Caco-2 (cell line): ENCODE data around the gene PPP1R14B. TPM values are rescaled to one million over a fixed set of nuclear protein-coding genes. Genes with fewer than 3 reads are reported as not detected.

Experiments used
- BruUV-seq: library from RNA; stranded (reverse); fragments of 400-500 nt; replicated peaks from 2 replicates; lab custom pipeline; 2021; lab: Mats Ljungman, UMichigan
- CTCF ChIA-PET: fragments of 300-600 bp; sonication (Branson Sonifier 250); formaldehyde crosslinking; loops from one replicate; lab custom pipeline; 2022; ENCODE audit warnings: antibody characterized with exemption; lab: Charles Lee
- POLR2A ChIA-PET: fragments of 300-600 bp; sonication (Branson Sonifier 250); formaldehyde crosslinking; loops from one replicate; lab custom pipeline; 2022; ENCODE audit warnings: antibody characterized with exemption; lab: Charles Lee
- DNase-seq, 2 experiments: peaks; one replicate each; pipeline versions ENCODE4 v3.0.0 to v3.0.0-alpha.2; 2020 to 2022
- H3K27me3 ChIP-seq: replicated peaks from 2 replicates; pipeline ENCODE4 v1.6.0; 2011; ENCODE audit warnings: low read length; ENCODE audit not compliant: control insufficient read depth, insufficient read depth
- H3K36me3 ChIP-seq: 2 replicates; pipeline ENCODE4 v1.5.1; 2011; ENCODE audit warnings: low read length; ENCODE audit not compliant: control insufficient read depth, insufficient read depth
- H3K4me1 ChIP-seq: fragments of 250-450 bp; sonication (Bioruptor Pico); 2 replicates; pipeline ENCODE4 v1.5.1; 2020; ENCODE audit warnings: mild to moderate bottlenecking
- H3K4me3 ChIP-seq: 2 replicates; pipeline ENCODE4 v1.5.1; 2011; ENCODE audit warnings: low read depth, mild to moderate bottlenecking, control low read depth, low read length
- H3K9me3 ChIP-seq: fragments of 250-450 bp; sonication (Bioruptor Pico); 2 replicates; pipeline ENCODE4 v1.5.1; 2020; ENCODE audit warnings: mild to moderate bottlenecking, moderate library complexity
- H3K27ac Mint-ChIP-seq: one replicate; pipeline ENCODE4 v1.8.0; 2022; ENCODE audit warnings: mixed read lengths; ENCODE audit not compliant: unreplicated experiment
- H3K27me3 Mint-ChIP-seq: one replicate; pipeline ENCODE4 v1.8.0; 2022; ENCODE audit warnings: mixed read lengths; ENCODE audit not compliant: insufficient read depth, unreplicated experiment
- H3K36me3 Mint-ChIP-seq: one replicate; pipeline ENCODE4 v1.8.0; 2022; ENCODE audit warnings: mild to moderate bottlenecking, mixed read lengths; ENCODE audit not compliant: insufficient read depth, unreplicated experiment
- H3K4me1 Mint-ChIP-seq: one replicate; pipeline ENCODE4 v1.8.0; 2022; ENCODE audit warnings: low read depth, mixed read lengths; ENCODE audit not compliant: unreplicated experiment
- H3K4me3 Mint-ChIP-seq: one replicate; pipeline ENCODE4 v1.8.0; 2022; ENCODE audit warnings: mild to moderate bottlenecking, moderate library complexity, mixed read lengths; ENCODE audit not compliant: unreplicated experiment
- H3K9me3 Mint-ChIP-seq: one replicate; pipeline ENCODE4 v1.8.0; 2022; ENCODE audit warnings: mixed read lengths; ENCODE audit not compliant: unreplicated experiment
- CTCF ChIP-seq, 2 experiments: fragments of 200-600 bp in 1 of 2; IDR thresholded peaks; 1 replicate in 1 of 2; 2 replicates in 1 of 2; pipeline versions ENCODE4 v1.5.1 to v1.8.0; 2011 to 2022; ENCODE audit warnings: antibody characterized with exemption in 1 of 2, control low read depth in 1 of 2, inconsistent platforms in 1 of 2, low read depth in 1 of 2, low read length in 1 of 2, mild to moderate bottlenecking in 1 of 2, moderate library complexity in 1 of 2; ENCODE audit not compliant: insufficient read depth in 1 of 2, severe bottlenecking in 1 of 2, unreplicated experiment in 1 of 2
- intact Hi-C: fragments of 100-400 bp; cut with micrococcal nuclease; formaldehyde crosslinking; loops from one replicate; pipeline ENCODE4 v1.10.0; 2022; ENCODE audit not compliant: unreplicated experiment
- total RNA-seq: library from RNA; stranded (reverse); gene quantifications from 2 replicates; pipeline ENCODE4 v1.2.3, GENCODE V29; 2022

PPP1R14B gene
- total RNA-seq, 1 experiment from 2014 or later, result 162 TPM

GRCh38 chr11:64219755-64220154 lies 27.0 kb downstream of the PPP1R14B start:
- CTCF ChIA-PET, result no interaction called here
- H3K27ac Mint-ChIP-seq, result no peak overlapping the region
- H3K27me3 ChIP-seq, result no peaks in the 10 kb centered on the region
- H3K4me1 ChIP-seq, result no peaks in the 10 kb centered on the region
- POLR2A ChIA-PET, result no interaction called here
- no peaks in the 10 kb centered on the region; the same call in 1 of the 2 replicates for H3K36me3 ChIP-seq
- peak in 1 of 2 experiments; percentile 37 for DNase-seq
- H3K27me3 Mint-ChIP-seq, result no peaks in the 10 kb centered on the region
- H3K9me3 Mint-ChIP-seq, result no peaks in the 10 kb centered on the region
- H3K4me3 ChIP-seq, result no peak overlapping the region
- TF ChIP-seq CTCF (IDR thresholded peaks at IDR 0.05; ENCODE audit: insufficient read depth in 1 of 2, low read depth in 1 of 2, low read length in 1 of 2, severe bottlenecking in 1 of 2, unreplicated experiment in 1 of 2), result no peak
- no peaks in the 10 kb centered on the region for H3K9me3 ChIP-seq
- BruUV-seq, result no TSS peak
- H3K4me1 Mint-ChIP-seq, result no peaks in the 10 kb centered on the region
- no peak overlapping the region for H3K4me3 Mint-ChIP-seq
- H3K36me3 Mint-ChIP-seq, result peaks cover 10% of the 10 kb centered on the region
- intact Hi-C loops, result no loop called here

DNA sequence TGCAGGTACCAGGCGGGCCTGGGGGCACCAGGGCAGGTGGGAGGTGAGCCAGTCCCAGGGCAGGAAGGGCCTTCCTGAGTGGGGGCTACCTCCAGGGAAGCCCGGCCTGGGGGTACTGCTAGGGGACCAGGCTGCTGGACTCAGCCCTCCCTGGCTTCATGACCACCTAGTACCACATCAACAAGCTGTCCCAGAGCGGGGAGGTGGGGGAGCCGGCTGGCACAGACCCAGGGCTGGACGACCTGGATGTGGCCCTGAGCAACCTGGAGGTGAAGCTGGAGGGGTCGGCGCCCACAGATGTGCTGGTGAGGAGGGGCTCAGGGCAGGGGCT lies 27.4 kb downstream of the PPP1R14B start:
- Histone ChIP-seq H3K9me3 (no peaks in the 10 kb centered on the region), H3K36me3 (no peaks in the 10 kb centered on the region; the same call in 1 of the 2 replicates), H3K4me3 (no peak overlapping the region), H3K4me1 (no peaks in the 10 kb centered on the region), H3K27me3 (no peaks in the 10 kb centered on the region)
- Mint-ChIP-seq H3K4me3 (no peak overlapping the region), H3K36me3 (peaks cover 11% of the 10 kb centered on the region), H3K9me3 (no peaks in the 10 kb centered on the region), H3K27ac (no peak overlapping the region), H3K4me1 (no peaks in the 10 kb centered on the region), H3K27me3 (no peaks in the 10 kb centered on the region)
- no peak for TF ChIP-seq CTCF (IDR thresholded peaks at IDR 0.05; ENCODE audit: insufficient read depth in 1 of 2, low read depth in 1 of 2, low read length in 1 of 2, severe bottlenecking in 1 of 2, unreplicated experiment in 1 of 2)
- ChIA-PET CTCF (no interaction called here), POLR2A (no interaction called here)
- DNase-seq, result no peak
- intact Hi-C loops, result no loop called here
- BruUV-seq, result no TSS peak

DNA sequence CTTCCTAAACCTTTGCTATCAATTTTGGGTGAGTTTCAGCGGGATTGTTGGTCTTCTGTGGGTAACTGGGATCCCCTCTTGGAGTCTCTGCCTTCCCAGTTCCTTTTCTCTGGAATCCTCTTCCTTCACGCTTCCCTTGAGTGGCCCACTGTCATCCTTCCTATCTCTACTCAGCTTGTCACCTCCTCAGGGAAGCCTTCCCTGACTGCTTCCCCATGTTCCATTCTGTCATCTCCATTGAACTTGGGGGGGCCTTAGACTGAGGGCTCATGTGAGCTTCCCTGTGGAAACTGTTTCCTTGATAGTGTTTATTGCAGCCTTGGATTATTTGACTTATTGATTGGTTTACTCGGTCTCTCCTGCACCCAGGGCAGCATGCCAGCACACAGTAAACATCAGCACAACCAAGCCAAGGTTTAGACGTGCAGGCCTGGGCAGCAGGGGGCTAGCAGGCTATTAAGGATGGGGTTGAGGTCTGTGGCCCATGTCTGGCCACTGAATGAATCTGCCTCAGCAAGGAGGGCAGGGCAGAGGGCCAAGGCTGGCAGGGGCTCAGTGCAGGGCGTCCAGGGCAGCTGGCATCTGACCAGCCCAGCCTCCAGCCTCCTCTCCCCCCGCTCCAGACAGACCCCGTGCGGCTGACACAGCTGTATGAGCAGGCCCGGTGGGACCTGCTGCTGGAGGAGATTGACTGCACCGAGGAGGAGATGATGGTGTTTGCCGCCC lies 28.0 kb downstream of the PPP1R14B start:
- Mint-ChIP-seq H3K9me3 (no peaks in the 10 kb centered on the region), H3K36me3 (peaks cover 11% of the 10 kb centered on the region), H3K27ac (no peak overlapping the region), H3K4me3 (no peak overlapping the region), H3K27me3 (no peaks in the 10 kb centered on the region), H3K4me1 (no peaks in the 10 kb centered on the region)
- Histone ChIP-seq H3K27me3 (no peaks in the 10 kb centered on the region), H3K36me3 (no peaks in the 10 kb centered on the region; the same call in 1 of the 2 replicates), H3K4me3 (no peak overlapping the region), H3K4me1 (no peaks in the 10 kb centered on the region), H3K9me3 (no peaks in the 10 kb centered on the region)
- ChIA-PET CTCF (no interaction called here), POLR2A (no interaction called here)
- TF ChIP-seq CTCF (IDR thresholded peaks at IDR 0.05; ENCODE audit: insufficient read depth in 1 of 2, low read depth in 1 of 2, low read length in 1 of 2, severe bottlenecking in 1 of 2, unreplicated experiment in 1 of 2), result no peak
- no TSS peak for BruUV-seq
- intact Hi-C loops, result no loop called here
- DNase-seq, result no peak
